Testis (tissue), 3 donors: ENCODE measurements around the gene MRNIP. TPM values are rescaled to one million over a fixed set of nuclear protein-coding genes. Genes with fewer than 3 reads are reported as not detected.

Experiments
- DNase-seq: peaks from one replicate; pipeline ENCODE4 v3.0.0-alpha.2; 2019
- H3K27ac ChIP-seq, 2 donors: fragments of 200-600 bp; sonication (generic); one replicate each; pipeline ENCODE4 v1.5.1; 2019
- H3K27me3 ChIP-seq: fragments of 200-600 bp; sonication (generic); one replicate; pipeline ENCODE4 v1.5.1; 2019
- H3K36me3 ChIP-seq: fragments of 200-600 bp; sonication (generic); one replicate; pipeline ENCODE4 v1.5.1; 2017; ENCODE audit warnings: low read depth; ENCODE audit errors: missing control alignments
- H3K4me1 ChIP-seq: fragments of 200-600 bp; sonication (generic); one replicate; pipeline ENCODE4 v1.5.1; 2019
- H3K4me3 ChIP-seq, 2 donors: fragments of 200-600 bp; sonication (generic); one replicate each; pipeline ENCODE4 v1.5.1; 2017 to 2019
- H3K9me3 ChIP-seq: fragments of 200-600 bp; sonication (generic); one replicate; pipeline ENCODE4 v1.5.1; 2017
- CTCF ChIP-seq, 3 experiments: fragments of 450-650 bp in 2 of 3; fragments of 200-600 bp in 1 of 3; sonication (generic) in 1 of 3; IDR thresholded peaks; one replicate each; pipeline ENCODE4 v1.5.1; 2016 to 2019; ENCODE audit warnings: antibody characterized with exemption in 3 of 3, mild to moderate bottlenecking in 2 of 3, moderate library complexity in 1 of 3
- POLR2A ChIP-seq: fragments of 450-650 bp; IDR thresholded peaks from one replicate; pipeline ENCODE4 v1.6.1; 2017; ENCODE audit warnings: antibody characterized with exemption, mild to moderate bottlenecking, moderate library complexity
- WGBS, 2 donors: methylation state at CpG; one replicate each; pipeline ENCODE4 v1.1.5; 2018; 5-methylcytosine and 5-hydroxymethylcytosine counted together
- intact Hi-C: fragments of 100-400 bp; cut with DNase I; formaldehyde crosslinking; loops from one replicate; pipeline ENCODE4 v1.15.1; 2023; ENCODE audit warnings: low total_unique reads
- polyA plus RNA-seq: library from polyadenylated mRNA; stranded (reverse); fragments of 350-450 nt; fragmentation: Illumina TruSeq; extraction: RNeasy Lipid Tissue Mini Kit (QIAGEN cat#74804); gene quantifications from one replicate; pipeline ENCODE4 v1.2.3, GENCODE V29; 2014; ENCODE audit warnings: low read depth, low replicate concordance; ENCODE audit not compliant: insufficient read depth
- total RNA-seq, 2 donors: library from RNA; depleted of rRNA; stranded (reverse); fragments of >200 nt; gene quantifications; one replicate each; pipeline ENCODE4 v1.2.3, GENCODE V29; 2016

MRNIP gene
- total and polyA plus RNA-seq, 3 donors from 2014 or later = 34.9 to 61.4 (median 58.7) TPM

- TF ChIP-seq POLR2A (no peak), CTCF (IDR thresholded peaks at IDR 0.05) (no peak)
- Histone ChIP-seq H3K36me3 (no peaks in the 10 kb centered on the region), H3K4me3 (no peak overlapping the region), H3K4me1 (peaks cover 39% of the 10 kb centered on the region), H3K27ac (peak overlapping the region; percentile 56 to 81), H3K27me3 (no peaks in the 10 kb centered on the region), H3K9me3 (no peaks in the 10 kb centered on the region)
- 65 to 66% methylated on average over 13 to 15 of the region's 15 CpGs for WGBS, 2 donors
- intact Hi-C loops = no loop called here
- peak; percentile 34 for DNase-seq
Measured at GRCh38 chr5:179901915-179902762, 43.5 kb upstream of the MRNIP start.

- no peak overlapping the region for H3K4me3 ChIP-seq
- WGBS, 2 donors = 67 to 87% methylated on average over 6 of the region's 6 CpGs
- no peaks in the 10 kb centered on the region for H3K36me3 ChIP-seq
- H3K27ac ChIP-seq = peak overlapping the region; percentile 18 to 56
- H3K4me1 ChIP-seq = peaks cover 32% of the 10 kb centered on the region
- no peaks in the 10 kb centered on the region for H3K9me3 ChIP-seq
- intact Hi-C loops = no loop called here
- no peak for TF ChIP-seq CTCF (IDR thresholded peaks at IDR 0.05)
- TF ChIP-seq POLR2A = no peak
- peak; percentile 81 for DNase-seq
- H3K27me3 ChIP-seq = no peaks in the 10 kb centered on the region
Measured at GRCh38 chr5:179901462-179901861, 42.8 kb upstream of the MRNIP start.

GRCh38 chr5:179900711-179901110, 42.1 kb upstream of the MRNIP start:
- intact Hi-C loops = no loop called here
- Histone ChIP-seq H3K36me3 (no peaks in the 10 kb centered on the region), H3K4me3 (no peak overlapping the region), H3K27ac (peak overlapping the region; percentile 18 to 47), H3K4me1 (peaks cover 29% of the 10 kb centered on the region), H3K9me3 (no peaks in the 10 kb centered on the region), H3K27me3 (no peaks in the 10 kb centered on the region)
- TF ChIP-seq POLR2A (no peak), CTCF (IDR thresholded peaks at IDR 0.05) (no peak)
- 58 to 72% methylated on average over 9 to 13 of the region's 13 CpGs for WGBS, 2 donors
- peak; percentile 69 for DNase-seq

GRCh38 chr5:179900206-179900605, 41.6 kb upstream of the MRNIP start:
- no peaks in the 10 kb centered on the region for H3K36me3 ChIP-seq
- WGBS, 2 donors = 77 to 82% methylated on average over 9 of the region's 9 CpGs
- H3K9me3 ChIP-seq = no peaks in the 10 kb centered on the region
- H3K4me3 ChIP-seq = no peak overlapping the region
- TF ChIP-seq CTCF (IDR thresholded peaks at IDR 0.05) (no peak), POLR2A (no peak)
- H3K27me3 ChIP-seq = no peaks in the 10 kb centered on the region
- peaks cover 34% of the 10 kb centered on the region for H3K4me1 ChIP-seq
- H3K27ac ChIP-seq = peak overlapping the region; percentile 18 to 47
- DNase-seq = no peak
- intact Hi-C loops = no loop called here

- DNase-seq = no peak
- Histone ChIP-seq H3K9me3 (no peaks in the 10 kb centered on the region), H3K4me1 (peaks cover 21% of the 10 kb centered on the region), H3K27ac (no peak overlapping the region), H3K27me3 (no peaks in the 10 kb centered on the region), H3K36me3 (no peaks in the 10 kb centered on the region), H3K4me3 (no peak overlapping the region)
- intact Hi-C loops = no loop called here
- 43 to 69% methylated on average over 6 of the region's 6 CpGs for WGBS, 2 donors
- TF ChIP-seq POLR2A (no peak), CTCF (IDR thresholded peaks at IDR 0.05) (no peak)
Measured at GRCh38 chr5:179895861-179896260, 37.2 kb upstream of the MRNIP start.
